HL-60 (cell line): ENCODE data around the gene RFTN1.

ENCODE experiments used
- DNase-seq, 2 experiments: peaks; one replicate each; pipeline ENCODE4 v3.0.0-alpha.2; 2010 to 2020; ENCODE audit warnings: low read depth in 1 of 2, low spot score in 1 of 2
- H3K27ac ChIP-seq: fragments of 250-450 bp; sonication (Bioruptor Pico); replicated peaks from 2 replicates; pipeline ENCODE4 v1.5.1; 2020; ENCODE audit warnings: mild to moderate bottlenecking, moderate library complexity
- H3K27me3 ChIP-seq: fragments of 250-450 bp; sonication (Bioruptor Pico); 2 replicates; pipeline ENCODE4 v1.5.1; 2021; ENCODE audit warnings: mild to moderate bottlenecking, moderate library complexity; ENCODE audit not compliant: insufficient read depth, poor library complexity, severe bottlenecking
- H3K4me3 ChIP-seq: replicated peaks from 2 replicates; pipeline ENCODE4 v1.5.1; 2011; ENCODE audit warnings: mild to moderate bottlenecking, control low read depth, low read length; ENCODE audit not compliant: insufficient read depth
- GABPA ChIP-seq: IDR thresholded peaks from 2 replicates; pipeline ENCODE4 v1.6.1; 2012; ENCODE audit warnings: low read depth
- POLR2AphosphoS5 ChIP-seq: IDR thresholded peaks from 2 replicates; pipeline ENCODE4 v1.6.1; 2012; ENCODE audit warnings: low read depth
- REST ChIP-seq: IDR thresholded peaks from 2 replicates; pipeline ENCODE4 v1.6.1; 2012; ENCODE audit warnings: low read depth; ENCODE audit not compliant: insufficient replicate concordance
- SPI1 ChIP-seq: IDR thresholded peaks from 2 replicates; pipeline ENCODE4 v1.6.1; 2012; ENCODE audit warnings: low read depth, mild to moderate bottlenecking, borderline replicate concordance
- TF ChIP-seq, protein P1 (sequence below): IDR thresholded peaks from one replicate; pipeline ENCODE4 v1.5.1; 2011; ENCODE audit warnings: low read length, control low read depth, inconsistent platforms; ENCODE audit not compliant: insufficient read depth

Gene RFTN1

DNA sequence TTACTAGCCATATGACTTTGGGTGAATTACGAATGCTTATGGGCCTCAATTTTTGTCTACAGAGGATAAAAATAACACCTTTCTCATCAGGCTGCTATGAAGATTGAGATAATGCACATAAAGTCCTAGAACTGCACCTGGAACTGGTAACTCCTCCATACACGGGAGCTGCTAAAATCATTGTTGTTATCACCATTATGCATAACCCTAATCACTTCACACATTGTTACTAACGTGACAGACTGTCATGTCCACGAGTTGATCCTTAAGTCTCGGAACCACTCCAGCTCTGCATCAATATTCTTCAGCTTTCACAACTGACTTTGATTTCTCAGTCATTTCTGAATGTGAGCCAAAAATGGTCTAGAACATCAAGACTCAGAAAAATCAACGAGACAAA, 64.1 kb downstream of the RFTN1 start:
- Histone ChIP-seq H3K27me3 (no peaks in the 10 kb centered on the region), H3K4me3 (no peak overlapping the region), H3K27ac (no peak overlapping the region)
- TF ChIP-seq SPI1: no peak
- no peak for TF ChIP-seq REST
- no peak for TF ChIP-seq GABPA
- TF ChIP-seq, protein P1, sequence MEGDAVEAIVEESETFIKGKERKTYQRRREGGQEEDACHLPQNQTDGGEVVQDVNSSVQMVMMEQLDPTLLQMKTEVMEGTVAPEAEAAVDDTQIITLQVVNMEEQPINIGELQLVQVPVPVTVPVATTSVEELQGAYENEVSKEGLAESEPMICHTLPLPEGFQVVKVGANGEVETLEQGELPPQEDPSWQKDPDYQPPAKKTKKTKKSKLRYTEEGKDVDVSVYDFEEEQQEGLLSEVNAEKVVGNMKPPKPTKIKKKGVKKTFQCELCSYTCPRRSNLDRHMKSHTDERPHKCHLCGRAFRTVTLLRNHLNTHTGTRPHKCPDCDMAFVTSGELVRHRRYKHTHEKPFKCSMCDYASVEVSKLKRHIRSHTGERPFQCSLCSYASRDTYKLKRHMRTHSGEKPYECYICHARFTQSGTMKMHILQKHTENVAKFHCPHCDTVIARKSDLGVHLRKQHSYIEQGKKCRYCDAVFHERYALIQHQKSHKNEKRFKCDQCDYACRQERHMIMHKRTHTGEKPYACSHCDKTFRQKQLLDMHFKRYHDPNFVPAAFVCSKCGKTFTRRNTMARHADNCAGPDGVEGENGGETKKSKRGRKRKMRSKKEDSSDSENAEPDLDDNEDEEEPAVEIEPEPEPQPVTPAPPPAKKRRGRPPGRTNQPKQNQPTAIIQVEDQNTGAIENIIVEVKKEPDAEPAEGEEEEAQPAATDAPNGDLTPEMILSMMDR: no peak
- no peak for TF ChIP-seq POLR2AphosphoS5
- no peak for DNase-seq

GRCh38 chr3:16448639-16449070, 64.8 kb downstream of the RFTN1 start:
- Histone ChIP-seq H3K27ac (no peak overlapping the region), H3K4me3 (no peak overlapping the region), H3K27me3 (no peaks in the 10 kb centered on the region)
- TF ChIP-seq REST (no peak), POLR2AphosphoS5 (no peak), SPI1 (no peak), GABPA (no peak)
- TF ChIP-seq, protein P1: no peak
- DNase-seq: no peak

- no peak for DNase-seq
- no peaks in the 10 kb centered on the region for H3K27me3 ChIP-seq
- H3K4me3 ChIP-seq: no peak overlapping the region
- TF ChIP-seq SPI1 (no peak), POLR2AphosphoS5 (no peak), GABPA (no peak), REST (no peak)
- TF ChIP-seq, protein P1: no peak
- H3K27ac ChIP-seq: no peak overlapping the region
Observed at GRCh38 chr3:16447135-16447534, 66.4 kb downstream of the RFTN1 start.
